GM18870 (cell line): ENCODE measurements around the gene NPTX2.

ENCODE experiments used
- ATAC-seq: cut with Tn5 transposase; IDR thresholded peaks from one replicate; pipeline ENCODE4 v1.9.1; 2021; ENCODE audit warnings: moderate library complexity; ENCODE audit not compliant: unreplicated experiment

The NPTX2 gene

GRCh38 chr7:98653601-98654310, 36.7 kb downstream of the NPTX2 start:
- no peak for ATAC-seq

DNA sequence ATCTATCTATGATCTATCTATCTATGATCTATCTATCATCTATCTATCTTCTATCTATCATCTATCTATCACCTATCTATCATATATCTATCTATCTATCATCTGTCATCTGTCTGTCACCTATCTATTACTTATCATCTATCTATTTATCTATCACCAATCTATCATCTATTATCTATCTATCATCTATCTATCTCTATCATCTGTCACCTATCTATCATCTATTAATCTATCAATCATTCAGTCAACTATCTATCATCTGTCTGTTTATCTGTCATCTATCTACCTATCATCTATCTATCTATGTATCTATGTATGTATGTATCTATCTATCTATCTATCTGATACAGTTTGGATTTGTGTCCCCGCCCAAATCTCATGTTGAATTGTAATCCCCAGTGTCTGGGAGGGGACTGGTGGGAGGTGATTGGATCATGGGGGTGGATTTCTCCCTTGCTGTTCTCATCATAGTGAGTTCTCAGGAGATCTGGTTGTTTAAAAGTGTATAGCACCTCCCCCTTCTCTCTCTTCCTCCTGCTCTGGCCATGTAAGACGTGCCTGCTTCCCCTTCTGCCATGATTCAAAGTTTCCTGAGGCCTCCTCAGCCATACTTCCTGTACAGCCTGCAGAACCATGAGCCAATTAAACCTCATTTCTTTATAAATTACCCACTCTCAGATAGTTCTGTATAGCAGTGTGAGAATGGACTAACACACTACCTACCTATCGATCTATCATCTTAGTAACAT, 37.6 kb downstream of the NPTX2 start:
- no peak for ATAC-seq

DNA sequence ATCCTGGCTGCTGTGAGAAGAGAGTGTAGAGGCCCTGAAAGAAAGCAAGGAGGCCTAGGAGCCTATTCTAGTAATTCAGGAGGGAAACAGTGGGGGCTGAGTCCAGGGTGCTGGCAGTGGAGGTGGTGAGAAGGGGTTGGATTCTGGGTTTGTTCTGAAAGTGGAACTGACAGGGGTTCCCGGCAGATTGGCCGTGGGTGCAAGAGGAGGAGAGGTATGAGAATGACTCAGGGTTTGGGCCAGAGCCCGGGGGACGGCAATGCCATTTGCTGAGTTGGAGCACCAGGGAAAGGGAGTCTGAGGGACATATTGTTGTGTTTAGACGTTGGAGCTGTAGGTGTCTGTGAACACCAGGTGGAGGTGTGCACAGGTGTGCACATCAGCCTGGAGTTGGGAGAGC, 38.5 kb downstream of the NPTX2 start:
- ATAC-seq = no peak

DNA sequence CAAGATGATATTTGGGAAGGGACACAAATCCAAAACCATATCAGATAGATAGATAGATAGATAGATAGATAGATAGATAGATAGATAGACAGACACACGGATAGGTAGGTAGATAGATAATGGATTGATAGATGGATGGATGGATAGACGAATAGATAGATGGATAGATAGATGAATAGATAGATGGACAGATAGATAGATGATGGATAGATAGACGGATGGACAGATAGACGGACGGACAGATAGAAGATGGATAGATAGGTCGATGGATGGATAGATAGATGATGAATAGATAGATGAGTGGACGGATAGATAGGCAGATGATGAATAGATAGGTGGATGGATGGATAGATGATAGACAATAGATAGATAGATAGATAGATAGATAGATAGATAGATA, 39.8 kb downstream of the NPTX2 start:
- ATAC-seq = no peak

- ATAC-seq = no peak
These were observed 40.7 kb downstream of the NPTX2 start for GRCh38 chr7:98657736-98658135.

DNA sequence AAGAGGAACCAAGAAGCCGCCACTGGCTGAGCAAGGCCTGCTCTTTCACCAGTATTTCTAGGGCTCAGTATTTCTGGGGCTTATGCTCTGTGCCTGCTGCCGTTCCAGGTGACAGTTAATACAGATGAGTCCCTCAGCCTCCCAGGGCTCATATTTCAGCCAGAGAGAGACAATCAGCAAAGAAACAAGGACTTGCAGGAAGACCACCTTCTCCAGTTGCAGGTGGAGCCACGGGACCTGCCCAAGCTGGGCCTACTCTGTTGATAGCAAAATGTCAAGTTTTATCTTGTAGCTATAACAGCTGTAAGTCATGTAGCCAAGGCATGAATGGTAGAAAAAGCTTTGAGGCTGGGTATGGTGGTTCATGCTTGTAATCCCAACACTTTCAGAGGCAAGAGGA, 42.7 kb downstream of the NPTX2 start:
- no peak for ATAC-seq

DNA sequence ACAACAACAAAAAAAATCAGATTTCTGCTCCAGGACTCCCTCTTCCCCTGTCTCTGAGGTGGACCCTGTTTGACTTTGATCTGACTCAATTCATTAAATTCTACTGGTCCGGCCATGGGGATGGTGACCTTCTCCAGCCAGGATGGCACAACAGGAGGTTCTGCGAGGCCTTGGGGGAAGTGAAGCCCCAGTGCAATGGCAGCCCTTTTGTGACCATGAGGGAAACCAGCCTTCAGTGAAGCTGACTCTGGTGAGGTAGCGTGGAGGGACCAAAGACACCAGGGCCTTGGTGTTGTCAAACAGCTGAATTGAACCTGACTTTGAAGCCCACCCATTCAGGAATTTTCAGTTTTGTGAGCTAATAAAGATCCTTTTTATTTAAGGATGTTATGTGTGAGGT, 44.5 kb downstream of the NPTX2 start:
- no peak for ATAC-seq

- no peak for ATAC-seq
These were observed 45.2 kb downstream of the NPTX2 start for GRCh38 chr7:98662289-98662688.

GRCh38 chr7:98664882-98665281, 47.8 kb downstream of the NPTX2 start:
- ATAC-seq = no peak

- no peak for ATAC-seq
These were observed 51.2 kb downstream of the NPTX2 start for GRCh38 chr7:98668255-98668654.

DNA sequence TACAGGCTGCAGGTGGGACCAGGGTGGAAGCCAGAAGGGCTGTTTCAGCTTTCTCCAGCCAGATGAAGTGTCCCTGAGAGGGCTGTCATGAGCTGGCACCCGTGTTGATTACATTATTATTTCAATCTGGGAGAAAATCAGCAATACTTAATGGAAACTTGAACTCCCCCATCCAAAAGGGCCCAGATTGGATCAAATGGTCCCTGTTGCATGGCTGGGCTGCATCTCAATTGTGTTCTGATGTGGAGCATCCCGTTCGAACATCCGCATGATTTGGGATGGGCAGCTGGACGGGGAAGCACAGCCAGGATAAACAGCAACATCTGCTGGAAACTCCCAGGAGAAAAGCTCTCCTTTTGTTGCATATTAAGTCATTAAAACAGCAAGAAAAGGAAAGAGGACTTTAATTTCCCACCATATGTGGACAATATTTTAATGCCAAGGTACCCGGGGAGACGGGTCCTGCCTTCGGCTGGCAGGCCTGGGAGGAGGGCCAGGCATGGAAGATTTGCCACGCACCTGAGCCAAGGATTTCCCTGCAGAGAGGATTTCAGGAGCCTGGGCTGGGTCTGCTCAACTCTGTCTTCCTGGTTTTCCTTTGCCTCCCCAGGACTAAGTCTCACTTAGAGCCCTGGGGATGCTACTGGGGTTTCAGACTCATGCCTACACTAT, 52.4 kb downstream of the NPTX2 start:
- ATAC-seq = no peak

DNA sequence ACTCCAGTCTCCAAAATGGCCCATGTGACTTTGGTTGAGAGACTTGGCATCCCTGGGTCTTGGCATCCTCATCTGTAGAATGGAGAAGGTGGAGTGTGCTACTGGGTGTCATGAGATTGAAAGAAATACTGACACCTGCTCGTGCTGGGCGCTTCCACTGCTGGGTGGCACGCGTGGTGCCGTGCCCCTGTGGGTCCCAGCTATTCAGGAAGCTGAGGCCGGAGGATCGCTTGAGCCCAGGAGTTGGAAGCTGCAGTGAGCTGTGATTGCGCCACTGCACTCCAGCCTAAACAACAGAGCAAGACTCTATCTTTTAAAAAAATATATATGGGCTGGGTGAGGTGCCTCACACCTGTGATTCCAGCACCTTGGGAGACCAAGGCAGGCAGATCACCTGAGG, 53.1 kb downstream of the NPTX2 start:
- no peak for ATAC-seq

- no peak for ATAC-seq
These were observed 54.7 kb downstream of the NPTX2 start for GRCh38 chr7:98671733-98672331.

GRCh38 chr7:98674461-98674860, 57.4 kb downstream of the NPTX2 start:
- no peak for ATAC-seq

DNA sequence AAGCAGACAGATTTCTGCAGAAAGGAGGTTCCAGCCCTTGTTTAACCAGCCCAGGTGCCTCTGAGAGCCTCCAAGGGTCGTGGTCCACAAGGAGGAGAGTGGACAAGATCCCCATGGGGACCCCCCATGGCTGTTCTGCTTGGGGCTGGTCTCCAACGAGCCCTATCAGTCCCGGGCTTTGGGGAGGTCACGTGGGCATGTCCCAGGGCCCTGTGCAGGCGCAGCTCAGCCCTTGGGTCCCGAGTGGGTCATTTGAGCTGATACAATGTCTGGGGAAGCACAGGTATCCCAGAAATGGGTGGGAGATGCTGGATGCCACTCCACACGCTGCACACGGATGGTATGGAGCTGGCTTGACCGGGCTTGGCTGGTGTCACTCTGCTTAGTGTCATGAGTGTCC, 57.8 kb downstream of the NPTX2 start:
- ATAC-seq = no peak

DNA sequence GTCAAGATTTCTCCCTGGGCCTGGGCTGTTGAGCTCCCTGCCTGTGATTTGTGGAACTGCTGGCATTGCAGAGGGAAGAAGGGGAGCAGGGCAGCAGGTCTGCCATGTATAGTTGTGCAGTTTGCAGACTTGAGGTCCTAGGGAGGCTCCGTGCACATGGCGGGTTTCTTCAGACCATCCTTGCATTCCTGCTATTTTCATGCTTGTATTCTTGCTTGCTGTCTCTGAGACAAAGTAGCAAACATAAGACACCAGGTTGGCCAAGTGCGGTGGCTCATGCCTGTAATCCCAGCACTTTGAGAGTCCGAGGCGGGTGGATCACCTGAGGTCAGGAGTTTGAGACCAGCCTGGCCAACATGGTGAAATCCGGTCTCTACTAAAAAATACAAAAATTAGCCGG, 61.1 kb downstream of the NPTX2 start:
- no peak for ATAC-seq
